BLaER1 (cell line): ENCODE measurements around the gene USP25.

ENCODE experiments used
- H3K27ac ChIP-seq: shearing (Covaris generic); formaldehyde crosslinking; 2 replicates; pipeline ENCODE4 v1.8.1; 2022
- H3K27me3 ChIP-seq: shearing (Covaris generic); formaldehyde crosslinking; 2 replicates; pipeline ENCODE4 v1.8.1; 2022
- H3K36me3 ChIP-seq: shearing (Covaris generic); formaldehyde crosslinking; 2 replicates; pipeline ENCODE4 v1.8.1; 2022
- H3K4me1 ChIP-seq: shearing (Covaris generic); formaldehyde crosslinking; 2 replicates; pipeline ENCODE4 v1.8.1; 2022
- H3K4me2 ChIP-seq: shearing (Covaris generic); formaldehyde crosslinking; 2 replicates; pipeline ENCODE4 v1.8.1; 2022
- H3K4me3 ChIP-seq: shearing (Covaris generic); formaldehyde crosslinking; 2 replicates; pipeline ENCODE4 v1.8.1; 2022
- H3K9ac ChIP-seq: shearing (Covaris generic); formaldehyde crosslinking; 2 replicates; pipeline ENCODE4 v1.8.1; 2022
- H3K9me3 ChIP-seq: shearing (Covaris generic); formaldehyde crosslinking; 2 replicates; pipeline ENCODE4 v1.8.1; 2022
- H4K20me1 ChIP-seq: shearing (Covaris generic); formaldehyde crosslinking; 2 replicates; pipeline ENCODE4 v1.8.1; 2022
- Cebpa-rat ChIP-seq: shearing (Covaris generic); IDR thresholded peaks from 2 replicates; pipeline ENCODE4 v1.8.1; 2022

USP25 gene, protein sequence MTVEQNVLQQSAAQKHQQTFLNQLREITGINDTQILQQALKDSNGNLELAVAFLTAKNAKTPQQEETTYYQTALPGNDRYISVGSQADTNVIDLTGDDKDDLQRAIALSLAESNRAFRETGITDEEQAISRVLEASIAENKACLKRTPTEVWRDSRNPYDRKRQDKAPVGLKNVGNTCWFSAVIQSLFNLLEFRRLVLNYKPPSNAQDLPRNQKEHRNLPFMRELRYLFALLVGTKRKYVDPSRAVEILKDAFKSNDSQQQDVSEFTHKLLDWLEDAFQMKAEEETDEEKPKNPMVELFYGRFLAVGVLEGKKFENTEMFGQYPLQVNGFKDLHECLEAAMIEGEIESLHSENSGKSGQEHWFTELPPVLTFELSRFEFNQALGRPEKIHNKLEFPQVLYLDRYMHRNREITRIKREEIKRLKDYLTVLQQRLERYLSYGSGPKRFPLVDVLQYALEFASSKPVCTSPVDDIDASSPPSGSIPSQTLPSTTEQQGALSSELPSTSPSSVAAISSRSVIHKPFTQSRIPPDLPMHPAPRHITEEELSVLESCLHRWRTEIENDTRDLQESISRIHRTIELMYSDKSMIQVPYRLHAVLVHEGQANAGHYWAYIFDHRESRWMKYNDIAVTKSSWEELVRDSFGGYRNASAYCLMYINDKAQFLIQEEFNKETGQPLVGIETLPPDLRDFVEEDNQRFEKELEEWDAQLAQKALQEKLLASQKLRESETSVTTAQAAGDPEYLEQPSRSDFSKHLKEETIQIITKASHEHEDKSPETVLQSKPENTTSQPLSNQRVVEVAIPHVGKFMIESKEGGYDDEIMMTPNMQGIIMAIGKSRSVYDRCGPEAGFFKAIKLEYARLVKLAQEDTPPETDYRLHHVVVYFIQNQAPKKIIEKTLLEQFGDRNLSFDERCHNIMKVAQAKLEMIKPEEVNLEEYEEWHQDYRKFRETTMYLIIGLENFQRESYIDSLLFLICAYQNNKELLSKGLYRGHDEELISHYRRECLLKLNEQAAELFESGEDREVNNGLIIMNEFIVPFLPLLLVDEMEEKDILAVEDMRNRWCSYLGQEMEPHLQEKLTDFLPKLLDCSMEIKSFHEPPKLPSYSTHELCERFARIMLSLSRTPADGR

DNA sequence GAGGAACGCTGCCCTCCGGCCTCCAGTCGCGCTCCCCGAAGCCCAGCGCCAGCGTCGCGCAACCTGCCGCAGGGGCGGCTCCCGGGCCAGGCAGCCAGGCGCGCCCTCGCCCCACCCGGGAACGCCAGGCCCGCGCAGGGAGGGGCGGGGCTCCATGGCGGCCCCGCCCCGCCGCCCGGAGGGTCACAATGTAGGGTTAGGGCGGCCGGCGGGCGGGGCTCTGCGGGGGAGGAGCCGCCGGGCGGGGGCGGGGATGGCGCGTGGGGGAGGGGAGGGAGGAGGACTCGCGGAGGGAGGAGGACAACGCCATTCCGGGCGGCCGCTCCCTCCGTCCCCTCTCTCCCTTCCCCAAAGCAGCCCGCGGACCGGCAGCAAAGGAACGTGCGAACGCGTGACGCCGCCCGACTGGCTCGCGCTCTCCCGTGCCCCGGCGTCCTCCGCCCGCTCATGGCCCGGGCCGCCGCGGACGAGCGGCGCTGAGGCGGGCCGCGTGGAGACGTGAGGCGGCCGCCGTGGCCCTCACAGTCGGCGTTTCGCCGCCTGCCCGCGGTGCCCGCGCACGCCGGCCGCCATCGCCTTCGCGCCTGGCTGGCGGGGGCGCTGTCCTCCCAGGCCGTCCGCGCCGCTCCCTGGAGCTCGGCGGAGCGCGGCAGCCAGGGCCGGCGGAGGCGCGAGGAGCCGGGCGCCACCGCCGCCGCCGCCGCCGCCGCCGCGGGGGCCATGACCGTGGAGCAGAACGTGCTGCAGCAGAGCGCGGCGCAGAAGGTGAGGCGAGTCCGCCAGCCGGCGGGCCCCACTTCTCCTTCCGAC lies at the start of gene USP25:
USP25 (plus strand) TSS at position 309 of the 810 bp plus-strand sequence; CDS start at position 721, 412 bp downstream.
- H3K36me3 ChIP-seq = no peaks in the 10 kb centered on the region

GRCh38 chr21:15682186-15682895 lies 47.4 kb upstream of the USP25 start:
- no peak overlapping the region for H3K9ac ChIP-seq
- TF ChIP-seq Cebpa-rat = peak; percentile 93
- no peaks in the 10 kb centered on the region for H3K9me3 ChIP-seq
- no peaks in the 10 kb centered on the region for H4K20me1 ChIP-seq
- no peaks in the 10 kb centered on the region for H3K36me3 ChIP-seq
- H3K4me2 ChIP-seq = 0 out of 2 replicates have a peak overlapping the region, but pooled peaks have one; percentile 4
- no peaks in the 10 kb centered on the region for H3K27me3 ChIP-seq
- no peak overlapping the region for H3K27ac ChIP-seq
- H3K4me3 ChIP-seq = no peak overlapping the region
- peaks cover 7% of the 10 kb centered on the region for H3K4me1 ChIP-seq

More for the DNA sequence above, at the start of gene USP25:
- no peak for TF ChIP-seq Cebpa-rat
- peak within 1 kb of the TSS; percentile 93 for H3K4me3 ChIP-seq
- H3K27me3 ChIP-seq = no peaks in the 10 kb centered on the region
- H3K4me1 ChIP-seq = peaks cover 23% of the 10 kb centered on the region
- peaks cover 34% of the 10 kb centered on the region for H4K20me1 ChIP-seq
- H3K4me2 ChIP-seq = peak within 1 kb of the TSS; percentile 94
- H3K27ac ChIP-seq = peak within 1 kb of the TSS; percentile 92
- H3K9me3 ChIP-seq = peaks cover 5% of the 10 kb centered on the region; the same call in 1 of the 2 replicates
- H3K9ac ChIP-seq = peak within 1 kb of the TSS; percentile 92

DNA sequence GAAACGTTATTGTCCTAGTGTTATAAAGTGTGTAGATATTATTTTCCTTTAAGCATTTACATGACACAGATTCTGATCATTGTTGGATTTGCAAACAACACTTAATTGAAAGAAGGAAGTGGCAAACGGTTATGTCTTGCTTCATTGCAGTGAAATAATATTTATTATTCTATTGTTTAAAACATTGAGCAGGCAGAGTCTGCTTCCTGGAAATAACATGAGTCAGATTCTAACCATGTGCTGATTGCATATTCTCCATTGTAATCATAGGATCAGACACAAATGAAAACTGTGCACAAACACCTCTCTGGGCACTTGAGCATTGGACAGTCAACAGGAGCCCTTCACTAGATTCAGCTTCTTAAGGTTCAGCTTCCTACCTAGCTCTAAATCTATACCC lies 46.8 kb upstream of the USP25 start:
- no peak for TF ChIP-seq Cebpa-rat
- Histone ChIP-seq H3K4me2 (no peak overlapping the region), H4K20me1 (no peaks in the 10 kb centered on the region), H3K27me3 (no peaks in the 10 kb centered on the region), H3K36me3 (no peaks in the 10 kb centered on the region), H3K27ac (no peak overlapping the region), H3K4me3 (no peak overlapping the region), H3K9ac (no peak overlapping the region), H3K9me3 (no peaks in the 10 kb centered on the region), H3K4me1 (peaks cover 7% of the 10 kb centered on the region)

DNA sequence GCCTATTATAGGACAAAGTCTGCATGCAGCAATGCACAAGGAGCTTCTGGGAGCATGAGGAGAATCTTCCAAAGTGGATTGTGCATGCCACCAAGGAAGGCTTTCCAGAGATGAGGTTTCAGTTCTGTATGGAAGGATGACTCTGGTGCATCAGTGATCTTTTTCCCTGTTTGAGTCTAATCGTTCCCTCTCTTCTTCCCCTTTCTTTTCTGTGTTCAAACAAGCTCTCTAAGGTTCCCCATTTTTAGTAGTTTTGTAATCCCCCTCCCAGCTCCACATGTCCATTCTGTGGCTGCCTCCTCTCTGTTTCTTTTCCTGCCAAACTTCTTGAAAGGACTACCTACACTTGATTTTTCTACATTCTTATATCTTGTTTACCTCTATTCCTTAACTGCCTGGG lies 43.3 kb upstream of the USP25 start:
- Histone ChIP-seq H4K20me1 (no peaks in the 10 kb centered on the region), H3K27me3 (no peaks in the 10 kb centered on the region), H3K4me3 (no peak overlapping the region), H3K4me1 (peaks cover 7% of the 10 kb centered on the region), H3K9ac (no peak overlapping the region), H3K36me3 (no peaks in the 10 kb centered on the region), H3K27ac (no peak overlapping the region), H3K4me2 (no peak overlapping the region), H3K9me3 (no peaks in the 10 kb centered on the region)
- TF ChIP-seq Cebpa-rat = no peak

- TF ChIP-seq Cebpa-rat = no peak
- H3K9me3 ChIP-seq = no peaks in the 10 kb centered on the region
Observed at GRCh38 chr21:15687208-15687607, 42.6 kb upstream of the USP25 start.

DNA sequence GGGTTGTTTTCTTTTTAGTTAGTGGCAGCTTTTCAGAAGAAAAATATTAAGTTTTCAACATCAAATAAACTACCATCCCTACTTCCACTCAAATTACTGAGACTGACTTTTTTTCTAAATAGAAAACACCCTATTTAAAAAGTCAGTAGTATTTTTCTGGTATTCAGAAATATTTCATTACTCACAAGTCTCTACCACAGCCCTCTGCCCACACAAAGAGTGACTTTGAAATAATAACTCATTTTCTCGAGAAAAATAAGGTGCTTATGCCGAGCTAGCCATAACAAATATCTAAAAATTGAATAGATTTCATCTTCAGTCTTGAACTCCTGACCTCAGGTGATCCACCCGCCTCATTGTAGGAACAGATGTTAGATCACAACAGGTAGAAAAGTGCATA lies 41.8 kb upstream of the USP25 start:
- no peak overlapping the region for H3K9ac ChIP-seq
- no peak overlapping the region for H3K4me2 ChIP-seq
- H3K4me1 ChIP-seq = no peaks in the 10 kb centered on the region
- no peaks in the 10 kb centered on the region for H3K27me3 ChIP-seq
- no peak overlapping the region for H3K27ac ChIP-seq
- H4K20me1 ChIP-seq = no peaks in the 10 kb centered on the region
- H3K9me3 ChIP-seq = no peaks in the 10 kb centered on the region
- H3K4me3 ChIP-seq = no peak overlapping the region
- TF ChIP-seq Cebpa-rat = no peak
- no peaks in the 10 kb centered on the region for H3K36me3 ChIP-seq

More at GRCh38 chr21:15687208-15687607, 42.6 kb upstream of the USP25 start:
- Histone ChIP-seq H3K4me1 (peaks cover 4% of the 10 kb centered on the region), H3K4me2 (no peak overlapping the region), H3K36me3 (no peaks in the 10 kb centered on the region), H4K20me1 (no peaks in the 10 kb centered on the region), H3K4me3 (no peak overlapping the region), H3K27ac (no peak overlapping the region), H3K9ac (no peak overlapping the region), H3K27me3 (no peaks in the 10 kb centered on the region)

DNA sequence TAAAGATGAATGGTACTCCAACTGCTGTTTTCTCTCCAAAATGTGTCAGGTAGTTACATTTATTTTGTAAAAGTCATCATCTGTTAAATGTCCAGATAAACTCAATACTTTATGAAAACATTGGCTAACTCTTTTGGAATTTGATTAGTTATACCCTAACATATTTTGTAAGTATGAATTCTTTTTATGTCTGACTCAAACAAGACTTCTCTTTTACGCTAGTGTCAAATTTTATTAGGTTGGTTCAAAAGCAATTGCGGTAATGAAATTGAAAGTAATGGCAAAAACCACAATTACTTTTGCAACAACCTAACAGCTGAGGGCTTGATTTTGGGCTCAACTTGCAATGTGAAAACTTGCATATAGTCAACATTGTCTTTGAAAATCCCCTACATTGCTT lies 41.0 kb upstream of the USP25 start:
- Histone ChIP-seq H4K20me1 (no peaks in the 10 kb centered on the region), H3K9ac (no peak overlapping the region), H3K4me3 (no peak overlapping the region), H3K9me3 (no peaks in the 10 kb centered on the region), H3K4me1 (no peaks in the 10 kb centered on the region), H3K36me3 (no peaks in the 10 kb centered on the region), H3K27ac (no peak overlapping the region), H3K4me2 (no peak overlapping the region), H3K27me3 (no peaks in the 10 kb centered on the region)
- no peak for TF ChIP-seq Cebpa-rat

DNA sequence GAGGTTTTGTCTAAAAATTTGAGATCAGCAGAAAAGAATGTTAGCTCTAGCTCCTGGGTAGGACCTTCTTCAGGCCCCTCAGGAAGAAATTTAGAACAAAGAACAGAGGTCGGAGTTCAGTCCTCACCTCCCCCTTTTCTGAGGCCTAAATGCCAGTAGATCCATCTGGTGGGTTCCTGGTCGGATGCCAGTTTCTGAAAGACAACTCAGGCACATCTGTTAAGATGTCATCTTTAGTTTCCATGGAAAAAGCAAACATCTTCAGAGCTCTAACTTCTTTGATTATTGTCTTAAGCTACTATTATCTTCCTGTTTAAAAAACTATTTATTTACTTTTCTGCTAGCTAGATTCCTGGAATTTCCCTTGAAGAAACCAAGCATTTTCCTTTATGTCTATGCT lies 37.1 kb upstream of the USP25 start:
- H3K27ac ChIP-seq = no peak overlapping the region
- TF ChIP-seq Cebpa-rat = no peak
- no peaks in the 10 kb centered on the region for H3K4me1 ChIP-seq
- H3K9ac ChIP-seq = no peak overlapping the region
- H3K4me2 ChIP-seq = no peak overlapping the region
- H4K20me1 ChIP-seq = no peaks in the 10 kb centered on the region
- H3K4me3 ChIP-seq = no peak overlapping the region
- no peaks in the 10 kb centered on the region for H3K27me3 ChIP-seq
- H3K9me3 ChIP-seq = no peaks in the 10 kb centered on the region
- H3K36me3 ChIP-seq = no peaks in the 10 kb centered on the region

- Histone ChIP-seq H3K4me1 (no peaks in the 10 kb centered on the region), H3K27ac (no peak overlapping the region), H3K36me3 (no peaks in the 10 kb centered on the region), H3K9ac (no peak overlapping the region), H4K20me1 (no peaks in the 10 kb centered on the region), H3K9me3 (no peaks in the 10 kb centered on the region), H3K4me3 (no peak overlapping the region), H3K27me3 (no peaks in the 10 kb centered on the region), H3K4me2 (no peak overlapping the region)
- no peak for TF ChIP-seq Cebpa-rat
Observed at GRCh38 chr21:15695241-15695640, 34.5 kb upstream of the USP25 start.
